ENCODE data around the gene APEH. TPM values are rescaled to one million over a fixed set of nuclear protein-coding genes. Genes with fewer than 3 reads are reported as not detected.

Gene APEH
- total and polyA plus RNA-seq, 2 of the 13 experiments (the other 11 are each of a cell fraction or from before 2014, with no cell fraction given), result 116 to 130 TPM

DNA sequence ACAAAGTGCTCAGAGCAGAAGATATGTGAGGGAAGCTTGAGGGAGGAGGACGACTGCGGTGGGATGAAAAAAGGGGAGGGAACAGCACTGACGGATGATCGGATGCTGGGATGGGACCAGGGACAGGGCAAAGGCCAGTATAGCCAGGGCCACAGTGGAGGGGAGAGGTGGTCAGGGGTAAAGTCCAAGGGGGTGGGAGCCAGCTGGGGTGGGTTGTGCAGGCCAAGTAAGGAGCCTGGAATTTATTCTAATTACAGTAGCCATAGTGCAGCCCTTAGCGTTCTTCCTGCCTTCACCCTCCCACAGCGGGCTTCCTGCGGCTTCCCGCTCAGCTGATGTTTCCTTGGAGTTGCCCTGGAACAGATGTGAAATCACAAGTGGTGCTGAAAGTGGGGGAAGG lies 7.6 kb upstream of the APEH start (continued):
- TF ChIP-seq, protein P1, sequence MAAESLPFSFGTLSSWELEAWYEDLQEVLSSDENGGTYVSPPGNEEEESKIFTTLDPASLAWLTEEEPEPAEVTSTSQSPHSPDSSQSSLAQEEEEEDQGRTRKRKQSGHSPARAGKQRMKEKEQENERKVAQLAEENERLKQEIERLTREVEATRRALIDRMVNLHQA (CRISPR knock-in tag; IDR thresholded peaks at IDR 0.05), result no peak
- TF ChIP-seq PHF5A (CRISPR knock-in tag; IDR thresholded peaks at IDR 0.05; ENCODE audit: low read depth, unreplicated experiment) (peak; percentile 19), MIXL1 (CRISPR knock-in tag; IDR thresholded peaks at IDR 0.05) (0 out of 2 replicates have a peak, but pooled peaks have one; percentile 55), GLI4 (CRISPR knock-in tag; IDR thresholded peaks at IDR 0.05; ENCODE audit: borderline replicate concordance) (no peak), HMGA1 (CRISPR knock-in tag; conservative IDR thresholded peaks at IDR 0.05) (no peak), KMT2A (CRISPR knock-in tag; IDR thresholded peaks at IDR 0.05) (no peak), NR2F2 (IDR thresholded peaks at IDR 0.05; ENCODE audit: borderline replicate concordance, low read depth) (no peak), ZKSCAN5 (CRISPR knock-in tag; IDR thresholded peaks at IDR 0.05) (no peak), ZNF292 (CRISPR knock-in tag; IDR thresholded peaks at IDR 0.05; ENCODE audit: borderline replicate concordance, low read depth) (no peak), YEATS4 (CRISPR knock-in tag; IDR thresholded peaks at IDR 0.05; ENCODE audit: borderline replicate concordance) (no peak), SMYD3 (CRISPR knock-in tag; IDR thresholded peaks at IDR 0.05) (no peak), BRCA1 (CRISPR knock-in tag; IDR thresholded peaks at IDR 0.05) (no peak), RAD51 (IDR thresholded peaks at IDR 0.05; ENCODE audit: borderline replicate concordance) (no peak), ZNF781 (CRISPR knock-in tag; IDR thresholded peaks at IDR 0.05; ENCODE audit: borderline replicate concordance, not compliant biosample characterization) (no peak), ZNF570 (CRISPR knock-in tag; IDR thresholded peaks at IDR 0.05; ENCODE audit: borderline replicate concordance) (no peak), DNMT3B (CRISPR knock-in tag; conservative IDR thresholded peaks at IDR 0.05) (no peak), ZMAT5 (CRISPR knock-in tag; IDR thresholded peaks at IDR 0.05; ENCODE audit: borderline replicate concordance, low read depth) (no peak), KMT2B (CRISPR knock-in tag; IDR thresholded peaks at IDR 0.05) (no peak), ZNF430 (CRISPR knock-in tag; IDR thresholded peaks at IDR 0.05) (no peak), HHEX (CRISPR knock-in tag; IDR thresholded peaks at IDR 0.05) (no peak), ZBTB21 (CRISPR knock-in tag; IDR thresholded peaks at IDR 0.05) (no peak)
- TF ChIP-seq, protein P2, sequence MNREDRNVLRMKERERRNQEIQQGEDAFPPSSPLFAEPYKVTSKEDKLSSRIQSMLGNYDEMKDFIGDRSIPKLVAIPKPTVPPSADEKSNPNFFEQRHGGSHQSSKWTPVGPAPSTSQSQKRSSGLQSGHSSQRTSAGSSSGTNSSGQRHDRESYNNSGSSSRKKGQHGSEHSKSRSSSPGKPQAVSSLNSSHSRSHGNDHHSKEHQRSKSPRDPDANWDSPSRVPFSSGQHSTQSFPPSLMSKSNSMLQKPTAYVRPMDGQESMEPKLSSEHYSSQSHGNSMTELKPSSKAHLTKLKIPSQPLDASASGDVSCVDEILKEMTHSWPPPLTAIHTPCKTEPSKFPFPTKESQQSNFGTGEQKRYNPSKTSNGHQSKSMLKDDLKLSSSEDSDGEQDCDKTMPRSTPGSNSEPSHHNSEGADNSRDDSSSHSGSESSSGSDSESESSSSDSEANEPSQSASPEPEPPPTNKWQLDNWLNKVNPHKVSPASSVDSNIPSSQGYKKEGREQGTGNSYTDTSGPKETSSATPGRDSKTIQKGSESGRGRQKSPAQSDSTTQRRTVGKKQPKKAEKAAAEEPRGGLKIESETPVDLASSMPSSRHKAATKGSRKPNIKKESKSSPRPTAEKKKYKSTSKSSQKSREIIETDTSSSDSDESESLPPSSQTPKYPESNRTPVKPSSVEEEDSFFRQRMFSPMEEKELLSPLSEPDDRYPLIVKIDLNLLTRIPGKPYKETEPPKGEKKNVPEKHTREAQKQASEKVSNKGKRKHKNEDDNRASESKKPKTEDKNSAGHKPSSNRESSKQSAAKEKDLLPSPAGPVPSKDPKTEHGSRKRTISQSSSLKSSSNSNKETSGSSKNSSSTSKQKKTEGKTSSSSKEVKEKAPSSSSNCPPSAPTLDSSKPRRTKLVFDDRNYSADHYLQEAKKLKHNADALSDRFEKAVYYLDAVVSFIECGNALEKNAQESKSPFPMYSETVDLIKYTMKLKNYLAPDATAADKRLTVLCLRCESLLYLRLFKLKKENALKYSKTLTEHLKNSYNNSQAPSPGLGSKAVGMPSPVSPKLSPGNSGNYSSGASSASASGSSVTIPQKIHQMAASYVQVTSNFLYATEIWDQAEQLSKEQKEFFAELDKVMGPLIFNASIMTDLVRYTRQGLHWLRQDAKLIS (CRISPR knock-in tag; IDR thresholded peaks at IDR 0.05), result no peak
- TF ChIP-seq, protein P3, sequence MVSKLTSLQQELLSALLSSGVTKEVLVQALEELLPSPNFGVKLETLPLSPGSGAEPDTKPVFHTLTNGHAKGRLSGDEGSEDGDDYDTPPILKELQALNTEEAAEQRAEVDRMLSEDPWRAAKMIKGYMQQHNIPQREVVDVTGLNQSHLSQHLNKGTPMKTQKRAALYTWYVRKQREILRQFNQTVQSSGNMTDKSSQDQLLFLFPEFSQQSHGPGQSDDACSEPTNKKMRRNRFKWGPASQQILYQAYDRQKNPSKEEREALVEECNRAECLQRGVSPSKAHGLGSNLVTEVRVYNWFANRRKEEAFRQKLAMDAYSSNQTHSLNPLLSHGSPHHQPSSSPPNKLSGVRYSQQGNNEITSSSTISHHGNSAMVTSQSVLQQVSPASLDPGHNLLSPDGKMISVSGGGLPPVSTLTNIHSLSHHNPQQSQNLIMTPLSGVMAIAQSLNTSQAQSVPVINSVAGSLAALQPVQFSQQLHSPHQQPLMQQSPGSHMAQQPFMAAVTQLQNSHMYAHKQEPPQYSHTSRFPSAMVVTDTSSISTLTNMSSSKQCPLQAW (CRISPR knock-in tag; IDR thresholded peaks at IDR 0.05), result no peak
- TF ChIP-seq, protein P4, sequence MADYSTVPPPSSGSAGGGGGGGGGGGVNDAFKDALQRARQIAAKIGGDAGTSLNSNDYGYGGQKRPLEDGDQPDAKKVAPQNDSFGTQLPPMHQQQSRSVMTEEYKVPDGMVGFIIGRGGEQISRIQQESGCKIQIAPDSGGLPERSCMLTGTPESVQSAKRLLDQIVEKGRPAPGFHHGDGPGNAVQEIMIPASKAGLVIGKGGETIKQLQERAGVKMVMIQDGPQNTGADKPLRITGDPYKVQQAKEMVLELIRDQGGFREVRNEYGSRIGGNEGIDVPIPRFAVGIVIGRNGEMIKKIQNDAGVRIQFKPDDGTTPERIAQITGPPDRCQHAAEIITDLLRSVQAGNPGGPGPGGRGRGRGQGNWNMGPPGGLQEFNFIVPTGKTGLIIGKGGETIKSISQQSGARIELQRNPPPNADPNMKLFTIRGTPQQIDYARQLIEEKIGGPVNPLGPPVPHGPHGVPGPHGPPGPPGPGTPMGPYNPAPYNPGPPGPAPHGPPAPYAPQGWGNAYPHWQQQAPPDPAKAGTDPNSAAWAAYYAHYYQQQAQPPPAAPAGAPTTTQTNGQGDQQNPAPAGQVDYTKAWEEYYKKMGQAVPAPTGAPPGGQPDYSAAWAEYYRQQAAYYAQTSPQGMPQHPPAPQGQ (CRISPR knock-in tag; IDR thresholded peaks at IDR 0.05; ENCODE audit: borderline replicate concordance), result no peak
